ENCODE measurements around the gene OPCML.

OPCML gene

GRCh38 chr11:132438418-132438817 lies 1093.9 kb downstream of the OPCML start:
- H3K27me3 ChIP-seq (ENCODE audit: insufficient read depth, low read length): no peaks in the 10 kb centered on the region
- no peak overlapping the region for H3K4me3 ChIP-seq (ENCODE audit: low read depth, low read length, poor library complexity, severe bottlenecking)
- H3K27ac ChIP-seq (ENCODE audit: low read depth, low read length, poor library complexity, severe bottlenecking): no peak overlapping the region
- H4K20me1 ChIP-seq (ENCODE audit: insufficient read depth, low read length): no peaks in the 10 kb centered on the region
- no peaks in the 10 kb centered on the region for H3K4me1 ChIP-seq (ENCODE audit: insufficient read depth, low read length, severe bottlenecking)
- H3K9me2 ChIP-seq (ENCODE audit: low read depth, low read length): no peaks in the 10 kb centered on the region
- TF ChIP-seq EZH2 (IDR thresholded peaks at IDR 0.05; ENCODE audit: borderline replicate concordance, low read length) (no peak), CTCF (IDR thresholded peaks at IDR 0.05; ENCODE audit: low read length) (no peak)
- H3K9ac ChIP-seq (ENCODE audit: low read length): no peak overlapping the region
- H3F3A ChIP-seq (ENCODE audit: insufficient read depth, low read length): no peaks in the 10 kb centered on the region
- H3K4me2 ChIP-seq (ENCODE audit: low read length): no peak overlapping the region
- no peak overlapping the region for H2AFZ ChIP-seq (ENCODE audit: low read length)
- no peaks in the 10 kb centered on the region for H3K36me3 ChIP-seq (ENCODE audit: insufficient read depth, low read length)
- no peaks in the 10 kb centered on the region for H3K9me3 ChIP-seq (ENCODE audit: low read length)
- no peaks in the 10 kb centered on the region for H3K79me2 ChIP-seq (ENCODE audit: insufficient read depth, low read length)

- H3F3A ChIP-seq (ENCODE audit: insufficient read depth, low read length): no peaks in the 10 kb centered on the region
- H3K4me3 ChIP-seq (ENCODE audit: low read depth, low read length, poor library complexity, severe bottlenecking): no peak overlapping the region
- H3K9ac ChIP-seq (ENCODE audit: low read length): no peak overlapping the region
- H3K4me2 ChIP-seq (ENCODE audit: low read length): no peak overlapping the region
- no peak for TF ChIP-seq CTCF (IDR thresholded peaks at IDR 0.05; ENCODE audit: low read length)
- no peaks in the 10 kb centered on the region for H3K9me2 ChIP-seq (ENCODE audit: low read depth, low read length)
- H2AFZ ChIP-seq (ENCODE audit: low read length): no peak overlapping the region
- H3K9me3 ChIP-seq (ENCODE audit: low read length): no peaks in the 10 kb centered on the region
- no peaks in the 10 kb centered on the region for H3K79me2 ChIP-seq (ENCODE audit: insufficient read depth, low read length)
- no peaks in the 10 kb centered on the region for H3K36me3 ChIP-seq (ENCODE audit: insufficient read depth, low read length)
- H3K4me1 ChIP-seq (ENCODE audit: insufficient read depth, low read length, severe bottlenecking): no peaks in the 10 kb centered on the region
- no peak overlapping the region for H3K27ac ChIP-seq (ENCODE audit: low read depth, low read length, poor library complexity, severe bottlenecking)
- H4K20me1 ChIP-seq (ENCODE audit: insufficient read depth, low read length): no peaks in the 10 kb centered on the region
- no peaks in the 10 kb centered on the region for H3K27me3 ChIP-seq (ENCODE audit: insufficient read depth, low read length)
These were observed 1101.8 kb downstream of the OPCML start for GRCh38 chr11:132430429-132431062.

- no peak overlapping the region for H2AFZ ChIP-seq (ENCODE audit: low read length)
- H4K20me1 ChIP-seq (ENCODE audit: insufficient read depth, low read length): no peaks in the 10 kb centered on the region
- no peak overlapping the region for H3K27ac ChIP-seq (ENCODE audit: low read depth, low read length, poor library complexity, severe bottlenecking)
- H3K9me3 ChIP-seq (ENCODE audit: low read length): no peaks in the 10 kb centered on the region
- H3K9me2 ChIP-seq (ENCODE audit: low read depth, low read length): no peaks in the 10 kb centered on the region
- H3K4me3 ChIP-seq (ENCODE audit: low read depth, low read length, poor library complexity, severe bottlenecking): no peak overlapping the region
- H3K9ac ChIP-seq (ENCODE audit: low read length): no peak overlapping the region
- H3K4me2 ChIP-seq (ENCODE audit: low read length): no peak overlapping the region
- no peaks in the 10 kb centered on the region for H3K36me3 ChIP-seq (ENCODE audit: insufficient read depth, low read length)
- H3F3A ChIP-seq (ENCODE audit: insufficient read depth, low read length): no peaks in the 10 kb centered on the region
- H3K79me2 ChIP-seq (ENCODE audit: insufficient read depth, low read length): no peaks in the 10 kb centered on the region
- TF ChIP-seq CTCF (IDR thresholded peaks at IDR 0.05; ENCODE audit: low read length): no peak
- no peak for TF ChIP-seq EZH2 (IDR thresholded peaks at IDR 0.05; ENCODE audit: borderline replicate concordance, low read length)
- no peaks in the 10 kb centered on the region for H3K4me1 ChIP-seq (ENCODE audit: insufficient read depth, low read length, severe bottlenecking)
- H3K27me3 ChIP-seq (ENCODE audit: insufficient read depth, low read length): no peaks in the 10 kb centered on the region
These were observed 1102.6 kb downstream of the OPCML start for GRCh38 chr11:132429685-132430084.

All from OCI-LY1 (cell line).